ENCODE results near the gene VRK1. TPM values are rescaled to one million over a fixed set of nuclear protein-coding genes. Genes with fewer than 3 reads are reported as not detected.
"Not testable (repeated sequence)": the region's sequence is repeated elsewhere in the genome, so short reads cannot be mapped to it uniquely, and the experiment has no call there.

The VRK1 gene, protein sequence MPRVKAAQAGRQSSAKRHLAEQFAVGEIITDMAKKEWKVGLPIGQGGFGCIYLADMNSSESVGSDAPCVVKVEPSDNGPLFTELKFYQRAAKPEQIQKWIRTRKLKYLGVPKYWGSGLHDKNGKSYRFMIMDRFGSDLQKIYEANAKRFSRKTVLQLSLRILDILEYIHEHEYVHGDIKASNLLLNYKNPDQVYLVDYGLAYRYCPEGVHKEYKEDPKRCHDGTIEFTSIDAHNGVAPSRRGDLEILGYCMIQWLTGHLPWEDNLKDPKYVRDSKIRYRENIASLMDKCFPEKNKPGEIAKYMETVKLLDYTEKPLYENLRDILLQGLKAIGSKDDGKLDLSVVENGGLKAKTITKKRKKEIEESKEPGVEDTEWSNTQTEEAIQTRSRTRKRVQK
- total RNA-seq: 10 to 100 TPM; 11.3 to 14.6 TPM
- long read RNA-seq, transcript VRK1-201 (13 exons, 1,745 nt): major isoform, 11 of 20 reads
- long read RNA-seq, partial matches to known transcripts: 4 of 20 reads
- long read RNA-seq, other reads (novel, unspliced or antisense): 5 of 20 reads

DNA sequence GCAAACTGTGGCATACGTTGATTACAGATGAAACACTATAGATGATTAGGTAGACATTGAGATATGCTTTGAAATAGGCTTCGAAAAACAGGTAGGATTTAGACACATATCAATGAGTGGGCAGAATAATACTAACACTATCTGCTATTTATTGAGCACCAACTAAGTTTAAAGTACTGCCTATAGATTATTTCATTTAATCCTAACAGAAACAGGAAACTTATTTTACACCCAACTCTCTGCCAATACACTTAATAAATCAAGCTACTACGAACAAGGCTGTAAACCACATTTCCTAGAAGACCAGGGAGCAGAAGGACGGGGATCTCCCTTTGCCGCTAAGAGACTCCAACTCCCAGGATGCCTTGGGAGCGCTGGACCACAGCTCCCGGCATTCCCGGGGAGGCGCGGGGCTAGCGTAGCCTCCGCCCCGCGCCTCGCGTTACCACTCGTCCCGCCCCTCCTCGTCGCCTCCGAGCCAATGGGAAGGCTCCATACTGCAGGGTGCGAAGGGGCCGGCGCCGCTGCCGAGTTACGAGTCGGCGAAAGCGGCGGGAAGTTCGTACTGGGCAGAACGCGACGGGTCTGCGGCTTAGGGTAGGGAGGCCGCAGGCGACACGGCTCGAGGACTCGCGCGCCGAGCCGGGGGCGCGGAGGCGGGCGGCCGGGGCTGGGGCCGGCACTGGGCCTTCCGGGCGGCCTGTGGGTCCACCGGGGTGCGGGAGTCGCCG, at the start of gene VRK1:
Gene VRK1, plus strand, starts transcription at position 532 of the 731 bp plus-strand sequence. CDS start 36,090 bp downstream, outside the sequence.
- peak; percentile 100 for ATAC-seq
- intact Hi-C loops (cut with DNase I, micrococcal nuclease): no loop called here
- DNase-seq: peak; percentile 94 to 98

- DNase-seq: no peak
- ATAC-seq: no peak
- intact Hi-C loops (cut with DNase I, micrococcal nuclease): no loop called here
Observed at GRCh38 chr14:96747608-96748007, 49.6 kb upstream of the VRK1 start.

- peak; percentile 88 for ATAC-seq
- intact Hi-C loops (cut with DNase I, micrococcal nuclease): no loop called here
- DNase-seq: peak in 1 of 2 donors; percentile 64
Observed at GRCh38 chr14:96748362-96748761, 48.8 kb upstream of the VRK1 start.

- intact Hi-C loops (cut with DNase I, micrococcal nuclease): no loop called here
- no peak for ATAC-seq
- no peak for DNase-seq
Observed at GRCh38 chr14:96751505-96751904, 45.7 kb upstream of the VRK1 start.

GRCh38 chr14:96752125-96752524, 45.1 kb upstream of the VRK1 start:
- ATAC-seq (no peak), DNase-seq (no peak)
- intact Hi-C loops (cut with DNase I, micrococcal nuclease): no loop called here

GRCh38 chr14:96752594-96752993, 44.6 kb upstream of the VRK1 start:
- intact Hi-C loops (cut with DNase I, micrococcal nuclease): no loop called here
- no peak for ATAC-seq
- DNase-seq: no peak

DNA sequence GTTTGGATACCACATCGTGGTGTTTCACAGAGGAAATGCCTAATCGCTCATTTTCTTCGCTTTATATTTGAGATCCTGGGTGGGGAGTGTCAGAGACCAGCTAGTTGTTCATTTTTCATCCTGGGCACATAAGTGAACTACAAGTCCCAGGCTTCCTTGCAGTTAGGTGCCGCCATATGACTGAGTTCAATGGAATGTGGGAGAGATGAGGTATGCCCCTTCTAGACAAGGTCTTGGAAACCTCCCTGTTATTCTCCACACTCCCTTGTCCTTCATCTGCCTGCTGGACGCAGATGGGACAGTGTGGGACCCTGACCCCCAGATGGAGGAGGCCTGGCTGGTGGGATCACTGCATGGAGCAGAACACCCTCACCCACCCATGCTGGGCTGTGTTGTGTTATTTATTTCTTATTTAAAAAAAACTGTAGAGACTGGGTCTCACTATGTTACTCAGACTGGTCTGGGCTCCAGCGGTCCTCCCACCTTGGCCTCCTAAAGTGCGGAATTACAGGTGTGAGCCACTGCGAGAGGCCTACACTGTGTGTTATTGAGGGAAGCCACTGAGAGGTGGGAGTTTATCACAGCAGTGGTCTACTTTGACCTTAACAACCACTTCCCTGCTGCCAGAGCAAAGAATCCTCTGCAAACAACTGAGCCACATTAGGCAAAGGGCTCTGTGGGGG, 42.9 kb upstream of the VRK1 start:
- ATAC-seq (no peak), DNase-seq (no peak)
- intact Hi-C loops (cut with DNase I, micrococcal nuclease): no loop called here

DNA sequence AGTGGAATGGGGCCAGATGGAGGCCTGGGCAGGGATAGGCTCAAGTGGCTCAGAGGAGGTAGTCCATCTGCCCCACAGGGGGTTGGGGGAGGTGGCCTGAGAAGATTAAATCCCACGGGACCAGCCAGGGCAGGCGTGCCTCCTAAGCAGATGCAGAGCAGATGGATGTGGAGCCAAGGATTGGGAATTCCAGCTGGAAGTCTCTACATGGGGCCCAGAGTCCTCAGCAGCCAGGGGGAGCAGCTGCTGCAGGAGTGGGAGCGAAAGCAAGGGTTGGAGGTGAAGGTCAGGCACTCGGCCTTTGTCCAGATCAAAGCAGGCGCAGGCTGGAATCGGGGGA, 42.4 kb upstream of the VRK1 start:
- DNase-seq: no peak

DNA sequence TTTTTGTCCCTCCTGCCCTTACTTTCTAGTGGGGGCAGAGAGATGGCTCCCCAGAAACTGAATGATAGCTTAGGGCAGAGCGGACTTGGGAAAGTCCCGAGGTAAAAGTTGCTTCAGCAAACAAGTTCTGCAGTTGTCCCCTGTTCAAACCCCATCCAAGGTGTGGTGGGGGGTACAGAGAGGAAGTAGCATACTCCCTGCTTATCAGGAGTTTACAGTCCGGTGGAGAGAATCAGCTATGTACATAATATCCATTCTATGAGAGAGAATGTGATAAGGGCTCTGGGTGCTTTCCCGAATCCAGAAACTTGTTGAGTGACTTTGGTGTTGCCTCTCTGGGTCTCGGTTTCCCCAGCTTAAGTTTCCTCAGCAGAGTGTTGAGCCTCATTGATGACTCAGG, 40.4 kb upstream of the VRK1 start:
- ATAC-seq: no peak
- intact Hi-C loops (cut with DNase I, micrococcal nuclease): no loop called here
- no peak for DNase-seq

More for the DNA sequence above, 42.4 kb upstream of the VRK1 start:
- no peak for ATAC-seq
- intact Hi-C loops (cut with DNase I, micrococcal nuclease): no loop called here

DNA sequence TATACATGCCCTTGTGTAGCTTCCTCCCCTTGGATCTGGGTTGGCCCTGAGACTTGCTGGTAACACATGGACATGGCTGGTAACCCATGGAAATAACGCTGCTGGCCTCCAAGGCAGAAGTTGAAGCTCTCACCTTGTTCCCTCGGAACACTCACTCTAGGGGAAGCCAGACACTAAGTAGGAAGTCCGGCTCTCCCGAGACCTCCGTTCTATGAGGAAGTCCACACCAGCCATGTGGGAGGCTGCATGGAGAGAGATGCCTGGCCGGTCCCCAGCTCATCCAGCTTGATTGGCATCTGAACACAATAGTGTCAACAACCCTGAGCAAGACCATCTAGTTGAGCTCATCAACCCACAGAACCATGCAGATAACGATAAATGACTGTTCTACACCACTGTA, 39.7 kb upstream of the VRK1 start:
- no peak for ATAC-seq
- intact Hi-C loops (cut with DNase I, micrococcal nuclease): no loop called here
- no peak for DNase-seq

GRCh38 chr14:96761066-96761465, 36.1 kb upstream of the VRK1 start:
- DNase-seq (no peak), ATAC-seq (no peak)
- intact Hi-C loops (cut with DNase I, micrococcal nuclease): no loop called here

DNA sequence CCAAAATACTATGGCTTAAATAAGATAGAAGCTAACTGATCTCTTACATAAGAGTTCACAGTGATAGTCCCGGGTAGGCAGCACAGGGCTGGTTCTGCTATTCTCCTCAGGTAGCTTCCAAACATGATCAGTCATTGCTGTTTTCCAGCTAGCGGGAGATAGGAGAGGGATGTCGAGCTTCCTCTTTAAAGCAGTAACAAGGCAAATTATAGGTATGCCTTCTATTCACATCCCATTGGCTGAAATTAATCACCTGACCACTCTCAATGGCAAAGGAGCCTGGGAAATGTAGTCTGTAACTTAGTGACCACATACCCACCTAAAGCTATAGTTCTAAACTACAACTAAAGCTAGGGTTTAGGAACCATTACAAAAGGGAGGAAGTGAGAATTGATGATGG, 34.5 kb upstream of the VRK1 start:
- intact Hi-C loops (cut with DNase I, micrococcal nuclease): no loop called here
- DNase-seq (no peak), ATAC-seq (peak; percentile 92)

- no peak for DNase-seq
- intact Hi-C loops (cut with DNase I, micrococcal nuclease): no loop called here
- no peak for ATAC-seq
Observed at GRCh38 chr14:96764012-96764411, 33.2 kb upstream of the VRK1 start.

GRCh38 chr14:96765205-96765604, 32.0 kb upstream of the VRK1 start:
- ATAC-seq; DNase-seq; intact Hi-C loops (cut with DNase I, micrococcal nuclease): not testable (repeated sequence)

GRCh38 chr14:96772929-96773328, 24.3 kb upstream of the VRK1 start:
- ATAC-seq (no peak), DNase-seq (no peak)
- intact Hi-C loops (cut with DNase I, micrococcal nuclease): no loop called here

GRCh38 chr14:96776791-96777190, 20.4 kb upstream of the VRK1 start:
- ATAC-seq (no peak), DNase-seq (no peak)
- intact Hi-C loops (cut with DNase I, micrococcal nuclease): no loop called here

DNA sequence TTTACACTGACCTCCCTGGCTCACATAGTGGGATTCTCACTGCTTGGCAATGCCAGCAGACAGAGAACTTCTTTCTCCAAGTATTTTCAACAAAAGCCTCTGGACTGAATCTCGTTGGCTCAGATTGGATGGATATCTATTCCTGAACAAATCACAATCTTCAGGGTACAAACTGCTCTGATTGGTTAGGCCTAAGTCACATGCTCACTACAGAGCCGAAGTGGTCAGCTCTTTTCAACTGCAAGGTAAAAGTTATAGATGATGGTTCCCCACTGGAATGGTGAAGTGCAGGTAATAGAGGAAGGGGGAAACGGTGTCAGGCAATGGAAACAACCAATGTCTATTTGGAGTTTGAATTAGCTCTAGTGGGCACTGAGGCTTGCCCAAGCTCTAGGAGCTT, 16.7 kb upstream of the VRK1 start:
- ATAC-seq: no peak

GRCh38 chr14:96781371-96781770, 15.8 kb upstream of the VRK1 start:
- DNase-seq (no peak), ATAC-seq (no peak)
- intact Hi-C loops (cut with DNase I, micrococcal nuclease): no loop called here

More for the DNA sequence above, 16.7 kb upstream of the VRK1 start:
- intact Hi-C loops (cut with DNase I, micrococcal nuclease): no loop called here
- no peak for DNase-seq

- no peak for DNase-seq
- intact Hi-C loops (cut with DNase I, micrococcal nuclease): no loop called here
- no peak for ATAC-seq
Observed at GRCh38 chr14:96782436-96782835, 14.7 kb upstream of the VRK1 start.

Measured in left colon (tissue), 2 donors.